ENCODE results near the gene VAV2.

Gene VAV2

GRCh38 chr9:133892193-133892920 is 99.8 kb downstream of the VAV2 start:
- H3K27me3 Mint-ChIP-seq, result no peaks in the 10 kb centered on the region
- H3K4me1 Mint-ChIP-seq (ENCODE audit: low read depth in 2 of 2), result no peaks in the 10 kb centered on the region
- ATAC-seq (replicated peaks) (no peak), DNase-seq (no peak)
- no peak overlapping the region for H3K4me3 Mint-ChIP-seq
- no peaks in the 10 kb centered on the region for H3K36me3 Mint-ChIP-seq (ENCODE audit: insufficient read depth)
- H3K27ac Mint-ChIP-seq, result no peak overlapping the region
- H3K9me3 Mint-ChIP-seq, result no peaks in the 10 kb centered on the region

- Mint-ChIP-seq H3K4me3 (no peak overlapping the region), H3K4me1 (ENCODE audit: low read depth in 2 of 2) (no peaks in the 10 kb centered on the region), H3K9me3 (no peaks in the 10 kb centered on the region), H3K36me3 (ENCODE audit: insufficient read depth) (no peaks in the 10 kb centered on the region), H3K27me3 (no peaks in the 10 kb centered on the region), H3K27ac (no peak overlapping the region)
- ATAC-seq (replicated peaks) (no peak), DNase-seq (no peak)
These were observed 100.4 kb downstream of the VAV2 start for GRCh38 chr9:133891741-133892140.

GRCh38 chr9:133890583-133890982 is 101.5 kb downstream of the VAV2 start:
- Mint-ChIP-seq H3K4me3 (no peak overlapping the region), H3K27ac (no peak overlapping the region), H3K4me1 (ENCODE audit: low read depth in 2 of 2) (peaks cover 0 to 2% of the 10 kb centered on the region in 2 donors), H3K9me3 (no peaks in the 10 kb centered on the region), H3K36me3 (ENCODE audit: insufficient read depth) (no peaks in the 10 kb centered on the region), H3K27me3 (no peaks in the 10 kb centered on the region)
- ATAC-seq (replicated peaks) (no peak), DNase-seq (no peak)

GRCh38 chr9:133889584-133890301 is 102.4 kb downstream of the VAV2 start:
- ATAC-seq (replicated peaks) (no peak), DNase-seq (no peak)
- Mint-ChIP-seq H3K27ac (no peak overlapping the region), H3K4me1 (ENCODE audit: low read depth in 2 of 2) (peaks cover 0 to 3% of the 10 kb centered on the region in 2 donors), H3K27me3 (no peaks in the 10 kb centered on the region), H3K9me3 (no peaks in the 10 kb centered on the region), H3K4me3 (no peak overlapping the region), H3K36me3 (ENCODE audit: insufficient read depth) (no peaks in the 10 kb centered on the region)

- Mint-ChIP-seq H3K27me3 (no peaks in the 10 kb centered on the region), H3K4me1 (ENCODE audit: low read depth in 2 of 2) (peaks cover 0 to 3% of the 10 kb centered on the region in 2 donors), H3K36me3 (ENCODE audit: insufficient read depth) (no peaks in the 10 kb centered on the region), H3K9me3 (no peaks in the 10 kb centered on the region), H3K27ac (no peak overlapping the region), H3K4me3 (no peak overlapping the region)
- ATAC-seq (replicated peaks) (no peak), DNase-seq (no peak)
These were observed 103.2 kb downstream of the VAV2 start for GRCh38 chr9:133888809-133889491.

- Mint-ChIP-seq H3K27me3 (no peaks in the 10 kb centered on the region), H3K36me3 (ENCODE audit: insufficient read depth) (no peaks in the 10 kb centered on the region), H3K9me3 (no peaks in the 10 kb centered on the region), H3K4me3 (no peak overlapping the region), H3K4me1 (ENCODE audit: low read depth in 2 of 2) (peaks cover 0 to 3% of the 10 kb centered on the region in 2 donors), H3K27ac (no peak overlapping the region)
- no peak for DNase-seq
- ATAC-seq (replicated peaks), result no peak
These were observed 103.9 kb downstream of the VAV2 start for GRCh38 chr9:133888048-133888808.

- Mint-ChIP-seq H3K4me3 (no peak overlapping the region), H3K9me3 (no peaks in the 10 kb centered on the region), H3K4me1 (ENCODE audit: low read depth in 2 of 2) (peaks cover 0 to 3% of the 10 kb centered on the region in 2 donors)
These were observed 104.5 kb downstream of the VAV2 start for GRCh38 chr9:133887540-133888047.

GRCh38 chr9:133886563-133887501 is 105.3 kb downstream of the VAV2 start:
- ATAC-seq (replicated peaks) (no peak), DNase-seq (no peak)
- Mint-ChIP-seq H3K36me3 (ENCODE audit: insufficient read depth) (no peaks in the 10 kb centered on the region), H3K4me3 (no peak overlapping the region), H3K9me3 (no peaks in the 10 kb centered on the region), H3K4me1 (ENCODE audit: low read depth in 2 of 2) (peaks cover 0 to 3% of the 10 kb centered on the region in 2 donors), H3K27ac (no peak overlapping the region), H3K27me3 (no peaks in the 10 kb centered on the region)

More at GRCh38 chr9:133887540-133888047, 104.5 kb downstream of the VAV2 start:
- DNase-seq (no peak), ATAC-seq (replicated peaks) (no peak)
- Mint-ChIP-seq H3K27ac (no peak overlapping the region), H3K36me3 (ENCODE audit: insufficient read depth) (no peaks in the 10 kb centered on the region), H3K27me3 (no peaks in the 10 kb centered on the region)

GRCh38 chr9:133884907-133885744 is 107.0 kb downstream of the VAV2 start:
- ATAC-seq (replicated peaks) (no peak), DNase-seq (no peak)
- Mint-ChIP-seq H3K4me1 (ENCODE audit: low read depth in 2 of 2) (peaks cover 0 to 3% of the 10 kb centered on the region in 2 donors), H3K9me3 (no peaks in the 10 kb centered on the region), H3K27me3 (no peaks in the 10 kb centered on the region), H3K4me3 (no peak overlapping the region), H3K27ac (no peak overlapping the region), H3K36me3 (ENCODE audit: insufficient read depth) (no peaks in the 10 kb centered on the region)

GRCh38 chr9:133882849-133883755 is 109.0 kb downstream of the VAV2 start:
- ATAC-seq (replicated peaks) (no peak), DNase-seq (no peak)
- peaks cover 0 to 3% of the 10 kb centered on the region in 2 donors for H3K4me1 Mint-ChIP-seq (ENCODE audit: low read depth in 2 of 2)
- H3K4me3 Mint-ChIP-seq, result no peak overlapping the region
- H3K9me3 Mint-ChIP-seq, result no peaks in the 10 kb centered on the region
- no peak overlapping the region for H3K27ac Mint-ChIP-seq
- no peaks in the 10 kb centered on the region for H3K27me3 Mint-ChIP-seq
- no peaks in the 10 kb centered on the region for H3K36me3 Mint-ChIP-seq (ENCODE audit: insufficient read depth)
